Measurements from ENCODE around the gene RAET1E. TPM values are rescaled to one million over a fixed set of nuclear protein-coding genes. Genes with fewer than 3 reads are reported as not detected.

RAET1E gene
- under 0.01 and 0.09 TPM in 2 replicates for total RNA-seq

GRCh38 chr6:149897855-149898744, at the start of gene RAET1E:
RAET1E (minus strand) TSS chr6:149898113; CDS start chr6:149890901, 7,212 bp downstream.

GRCh38 chr6:149941583-149942460, 43.9 kb upstream of the RAET1E start, which contains the start of gene ULBP2:
ULBP2 (plus strand) TSS chr6:149942014; CDS start chr6:149942073, 59 bp downstream.

GRCh38 chr6:149922642-149923326, 24.9 kb upstream of the RAET1E start, which contains the start of gene RAET1G:
RAET1G (minus strand) TSS chr6:149923121; CDS start chr6:149923010, 111 bp downstream.

GRCh38 chr6:149863698-149864577, 34.0 kb downstream of the RAET1E start, which contains the start of gene LRP11:
LRP11 (minus strand) TSS chr6:149864359; CDS start chr6:149864020, 339 bp downstream.

Other genes with a start within 250 kb of the RAET1E start
- 26.7 TPM in 2 replicates for gene KATNA1, start 249.4 kb downstream of the RAET1E start, total RNA-seq
- 6.2 and 8.9 TPM in 2 replicates for gene LATS1, start 180.0 kb downstream of the RAET1E start, total RNA-seq
- gene NUP43, start 151.6 kb downstream of the RAET1E start, total RNA-seq, result 20.6 and 23.7 TPM in 2 replicates
- gene PCMT1, start 148.4 kb downstream of the RAET1E start, total RNA-seq, result 103 and 120 TPM in 2 replicates
- gene LRP11, start 33.8 kb downstream of the RAET1E start, total RNA-seq, result 6.8 and 32.0 TPM in 2 replicates
- 0.18 and 0.56 TPM in 2 replicates for gene RAET1G, start 25.0 kb upstream of the RAET1E start, total RNA-seq
- 6.9 and 14.0 TPM in 2 replicates for gene ULBP2, start 43.9 kb upstream of the RAET1E start, total RNA-seq
- gene ULBP1, start 65.8 kb upstream of the RAET1E start, total RNA-seq, result 0.09 and 1.1 TPM in 2 replicates
- not detected in 2 replicates for gene RAET1L, start 127.4 kb upstream of the RAET1E start, total RNA-seq
- 9.2 and 15.0 TPM in 2 replicates for gene ULBP3, start 171.0 kb upstream of the RAET1E start, total RNA-seq
- 0.47 TPM in 1 of 2 replicates, not detected in the other for gene PPP1R14C, start 244.9 kb upstream of the RAET1E start, total RNA-seq